ENCODE data around the gene RUSF1. TPM values are rescaled to one million over a fixed set of nuclear protein-coding genes. Genes with fewer than 3 reads are reported as not detected.

Gene RUSF1
- total and polyA plus RNA-seq, 7 donors, result 6.9 to 16.2 (median 10.8) TPM

- Histone ChIP-seq H3K36me3 (ENCODE audit: insufficient read depth in 1 of 2, low read depth in 1 of 2) (peaks cover 6 to 56% of the 10 kb centered on the region in 2 donors), H3K4me1 (peaks cover 17% of the 10 kb centered on the region), H3K27ac (no peak overlapping the region), H3K9me3 (no peaks in the 10 kb centered on the region), H3K27me3 (ENCODE audit: insufficient read depth in 3 of 3, low read length in 2 of 3) (no peaks in the 10 kb centered on the region), H3K4me3 (no peak overlapping the region)
- ATAC-seq (no peak), DNase-seq (no peak)
- TF ChIP-seq CTCF (IDR thresholded peaks at IDR 0.05), result no peak
- intact Hi-C loops (cut with DNase I), result loop anchor here in 1 of 2 donors (10.0 kb wide), 2 partner anchors 212 to 372 kb away; partner anchors contain the start of gene ZNF267
These were observed 5.2 kb downstream of the RUSF1 start for GRCh38 chr16:31502981-31503380.

GRCh38 chr16:31501966-31502348, 6.2 kb downstream of the RUSF1 start:
- DNase-seq (no peak), ATAC-seq (no peak)
- no peak for TF ChIP-seq CTCF (IDR thresholded peaks at IDR 0.05)
- 68 to 83% (median 68%) methylated on average over 4 of the region's 4 CpGs for WGBS, 3 donors
- H3K4me1 ChIP-seq, result peaks cover 13% of the 10 kb centered on the region
- H3K27ac ChIP-seq, result no peak overlapping the region
- no peak overlapping the region for H3K4me3 ChIP-seq
- intact Hi-C loops (cut with DNase I), result loop anchor here in 1 of 2 donors (10.0 kb wide), 2 partner anchors 213 to 373 kb away; partner anchors contain the start of gene ZNF267
- no peaks in the 10 kb centered on the region for H3K27me3 ChIP-seq (ENCODE audit: insufficient read depth in 3 of 3, low read length in 2 of 3)
- no peaks in the 10 kb centered on the region for H3K9me3 ChIP-seq
- peaks cover 6 to 67% of the 10 kb centered on the region in 2 donors for H3K36me3 ChIP-seq (ENCODE audit: insufficient read depth in 1 of 2, low read depth in 1 of 2)

- H3K36me3 ChIP-seq (ENCODE audit: insufficient read depth in 1 of 2, low read depth in 1 of 2), result peaks cover 7 to 67% of the 10 kb centered on the region in 2 donors
- WGBS, 3 donors, result 62 to 78% (median 65%) methylated on average over 3 of the region's 3 CpGs
- intact Hi-C loops (cut with DNase I), result loop anchor here in 1 of 2 donors (10.0 kb wide), 2 partner anchors 213 to 373 kb away; partner anchors contain the start of gene ZNF267
- H3K4me1 ChIP-seq, result peaks cover 7% of the 10 kb centered on the region
- no peak for DNase-seq
- no peak overlapping the region for H3K27ac ChIP-seq
- no peak for TF ChIP-seq CTCF (IDR thresholded peaks at IDR 0.05)
- no peaks in the 10 kb centered on the region for H3K27me3 ChIP-seq (ENCODE audit: insufficient read depth in 3 of 3, low read length in 2 of 3)
- no peak for ATAC-seq
- H3K9me3 ChIP-seq, result no peaks in the 10 kb centered on the region
- H3K4me3 ChIP-seq, result no peak overlapping the region
These were observed 6.8 kb downstream of the RUSF1 start for GRCh38 chr16:31501226-31501965.

- Histone ChIP-seq H3K27me3 (ENCODE audit: insufficient read depth in 3 of 3, low read length in 2 of 3) (no peaks in the 10 kb centered on the region), H3K27ac (no peak overlapping the region), H3K4me3 (no peak overlapping the region), H3K9me3 (no peaks in the 10 kb centered on the region), H3K36me3 (ENCODE audit: insufficient read depth in 1 of 2, low read depth in 1 of 2) (peaks cover 15 to 69% of the 10 kb centered on the region in 2 donors), H3K4me1 (no peaks in the 10 kb centered on the region)
- no peak for TF ChIP-seq CTCF (IDR thresholded peaks at IDR 0.05)
- ATAC-seq, result no peak
- intact Hi-C loops (cut with DNase I), result loop anchor here in 1 of 2 donors (10.0 kb wide), 2 partner anchors 215 to 375 kb away; partner anchors contain the start of gene ZNF267
- WGBS, 3 donors, result 90 to 96% (median 90%) methylated on average over 8 of the region's 8 CpGs
- DNase-seq, result no peak
These were observed 8.3 kb downstream of the RUSF1 start for GRCh38 chr16:31499928-31500327.

Measured in psoas muscle (tissue), 8 donors.